ENCODE results near the gene IQCN. TPM values are rescaled to one million over a fixed set of nuclear protein-coding genes. Genes with fewer than 3 reads are reported as not detected.

Gene IQCN
- total and polyA plus RNA-seq, 10 of the 15 experiments (the other 5 are each of a cell fraction or from before 2014, with no cell fraction given) = 0.01 to 0.54 (median 0.23) TPM; not detected in 3

- TF ChIP-seq CREB1 (IDR thresholded peaks at IDR 0.05; ENCODE audit: low read depth) (peak; percentile 76), SKIL (IDR thresholded peaks at IDR 0.05; ENCODE audit: low read depth, poor library complexity, severe bottlenecking) (peak; percentile 88), GATAD2B (conservative IDR thresholded peaks at IDR 0.05; ENCODE audit: low read depth) (peak; percentile 79), IRF5 (IDR thresholded peaks at IDR 0.05; ENCODE audit: borderline replicate concordance) (0 out of 2 replicates have a peak, but pooled peaks have one; percentile 26), BCLAF1 (IDR thresholded peaks at IDR 0.05) (no peak), CBX3 (IDR thresholded peaks at IDR 0.05; ENCODE audit: borderline replicate concordance, low read depth) (no peak), MEF2B (IDR thresholded peaks at IDR 0.05; ENCODE audit: partially characterized antibody, poor library complexity, severe bottlenecking) (peak; percentile 95), SRF (IDR thresholded peaks at IDR 0.05; ENCODE audit: low read depth in 2 of 2, low read length in 2 of 2) (0 out of 4 replicates have a peak, but pooled peaks of 1 of the 2 experiments have one; percentile 6), EZH2 (IDR thresholded peaks at IDR 0.05; ENCODE audit: borderline replicate concordance, control insufficient read depth, low read depth, low read length) (no peak), SMAD1 (IDR thresholded peaks at IDR 0.05; ENCODE audit: low read depth, partially characterized antibody) (peak; percentile 71), MTA3 (IDR thresholded peaks at IDR 0.05; ENCODE audit: borderline replicate concordance, low read length) (peak; percentile 90; the same call in 1 of the 2 replicates), IKZF2 (IDR thresholded peaks at IDR 0.05) (peak; percentile 84 to 93), TCF3 (IDR thresholded peaks at IDR 0.05; ENCODE audit: borderline replicate concordance, insufficient read depth, low read depth, low read length) (peak; percentile 87)
These were observed 16.2 kb upstream of the IQCN start (continued) for GRCh38 chr19:18290302-18291018.
